IMR-90 (cell line): Measurements from ENCODE around the gene ROR2. TPM values are rescaled to one million over a fixed set of nuclear protein-coding genes. Genes with fewer than 3 reads are reported as not detected.

ENCODE experiments used
- ATAC-seq: fragments of 200-7000 bp; cut with Tn5 transposase; 2 replicates; pipeline ENCODE4 v1.9.1; 2020; ENCODE audit warnings: low read depth, mild to moderate bottlenecking, moderate library complexity
- BruUV-seq: library from RNA; stranded (reverse); fragments of 400-500 nt; replicated peaks from 2 replicates; lab custom pipeline; 2021; lab: Mats Ljungman, UMichigan
- CTCF ChIA-PET: fragments of 300-600 bp; formaldehyde crosslinking; extraction: SDS; loops from one replicate; lab custom pipeline; 2021; ENCODE audit warnings: antibody characterized with exemption; lab: Yijun Ruan, JAX
- POLR2A ChIA-PET: fragments of 300-600 bp; sonication (Branson Sonifier 250); formaldehyde crosslinking; loops from one replicate; lab custom pipeline; 2022; ENCODE audit warnings: antibody characterized with exemption; ENCODE audit not compliant: unreplicated experiment; lab: Charles Lee
- DNase-seq: peaks from one replicate; pipeline ENCODE4 v3.0.0; 2013
- H2AFZ ChIP-seq: replicated peaks from 2 replicates; pipeline ENCODE3; 2013; ENCODE audit warnings: low read length, mild to moderate bottlenecking; ENCODE audit not compliant: poor library complexity
- H2AK5ac ChIP-seq: 2 replicates; pipeline ENCODE4 v1.6.1; 2013; ENCODE audit warnings: low read depth, low read length, inconsistent platforms
- H2AK9ac ChIP-seq: replicated peaks from 2 replicates; pipeline ENCODE3; 2013; ENCODE audit warnings: mild to moderate bottlenecking, low read depth, low read length, moderate library complexity; ENCODE audit not compliant: poor library complexity
- H2BK120ac ChIP-seq: 2 replicates; pipeline ENCODE4 v1.6.1; 2013; ENCODE audit warnings: low read depth, low read length, inconsistent platforms
- H2BK15ac ChIP-seq: 3 replicates; pipeline ENCODE4 v1.6.1; 2013; ENCODE audit warnings: low read depth, low read length, inconsistent platforms
- H2BK20ac ChIP-seq: 2 replicates; pipeline ENCODE4 v1.6.1; 2013; ENCODE audit warnings: low read depth, mild to moderate bottlenecking, inconsistent platforms, low read length, moderate library complexity
- H2BK5ac ChIP-seq: 2 replicates; pipeline ENCODE4 v1.6.1; 2013; ENCODE audit warnings: mild to moderate bottlenecking, low read depth, low read length, inconsistent platforms; ENCODE audit not compliant: poor library complexity, severe bottlenecking
- H3K14ac ChIP-seq: replicated peaks from 2 replicates; pipeline ENCODE4 v1.6.1; 2013; ENCODE audit warnings: low read depth, low read length, inconsistent platforms
- H3K18ac ChIP-seq: 2 replicates; pipeline ENCODE4 v1.6.1; 2013; ENCODE audit warnings: low read depth, low read length, control low read depth
- H3K23ac ChIP-seq: 2 replicates; pipeline ENCODE4 v1.6.1; 2013; ENCODE audit warnings: low read depth, low read length, inconsistent platforms
- H3K27ac ChIP-seq: 2 replicates; pipeline ENCODE4 v1.5.1; 2013; ENCODE audit warnings: mild to moderate bottlenecking, control low read depth, low read length; ENCODE audit not compliant: insufficient read depth
- H3K27me3 ChIP-seq: 2 replicates; pipeline ENCODE4 v1.6.1; 2013; ENCODE audit warnings: low read length; ENCODE audit not compliant: control insufficient read depth, insufficient read depth
- H3K36me3 ChIP-seq: 2 replicates; pipeline ENCODE4 v1.6.1; 2013; ENCODE audit warnings: low read length, mixed read lengths; ENCODE audit not compliant: control insufficient read depth, insufficient read depth
- H3K4ac ChIP-seq: 2 replicates; pipeline ENCODE4 v1.6.1; 2013; ENCODE audit warnings: low read depth, low read length, inconsistent platforms
- H3K4me1 ChIP-seq: 2 replicates; pipeline ENCODE4 v1.6.1; 2013; ENCODE audit warnings: low read length, mixed read lengths; ENCODE audit not compliant: control insufficient read depth, insufficient read depth
- H3K4me2 ChIP-seq: 2 replicates; pipeline ENCODE4 v1.6.1; 2013; ENCODE audit warnings: low read depth, mild to moderate bottlenecking, control low read depth, low read length, moderate library complexity
- H3K4me3 ChIP-seq: 2 replicates; pipeline ENCODE4 v1.5.1; 2013; ENCODE audit warnings: low read depth, mild to moderate bottlenecking, control low read depth, low read length, moderate library complexity; ENCODE audit not compliant: insufficient read depth
- H3K56ac ChIP-seq: 2 replicates; pipeline ENCODE4 v1.6.1; 2013; ENCODE audit warnings: low read length, inconsistent platforms; ENCODE audit not compliant: insufficient read depth; ENCODE audit errors: extremely low read depth
- H3K79me1 ChIP-seq, 2 experiments: 2 replicates each; pipeline ENCODE4 v1.6.1; 2013; ENCODE audit warnings: low read length in 2 of 2, inconsistent platforms in 1 of 2, low read depth in 1 of 2
- H3K9ac ChIP-seq: 2 replicates; pipeline ENCODE4 v1.6.1; 2013; ENCODE audit warnings: low read depth, low read length, control low read depth
- H3K9me1 ChIP-seq: 2 replicates; pipeline ENCODE4 v1.6.1; 2013; ENCODE audit warnings: low read length, inconsistent platforms; ENCODE audit not compliant: insufficient read depth
- H3K9me3 ChIP-seq: 2 replicates; pipeline ENCODE4 v1.6.1; 2013; ENCODE audit warnings: low read length; ENCODE audit not compliant: control insufficient read depth, insufficient read depth
- H4K20me1 ChIP-seq: 2 replicates; pipeline ENCODE4 v1.6.1; 2013; ENCODE audit warnings: low read length, inconsistent platforms; ENCODE audit not compliant: insufficient read depth
- H4K5ac ChIP-seq: 2 replicates; pipeline ENCODE4 v1.6.1; 2013; ENCODE audit warnings: mild to moderate bottlenecking, low read depth, low read length, control low read depth
- H4K8ac ChIP-seq, 2 experiments: 2 replicates each; pipeline ENCODE4 v1.6.1; 2013; ENCODE audit warnings: low read depth in 2 of 2, low read length in 2 of 2, control low read depth in 1 of 2, inconsistent platforms in 1 of 2
- H4K91ac ChIP-seq: 2 replicates; pipeline ENCODE4 v1.6.1; 2013; ENCODE audit warnings: low read depth, low read length, inconsistent platforms; ENCODE audit not compliant: insufficient read depth
- BHLHE40 ChIP-seq: fragments of 150-350 bp; IDR thresholded peaks from 2 replicates; pipeline ENCODE4 v1.6.1; 2016; ENCODE audit warnings: mild to moderate bottlenecking, low read depth, low read length
- CEBPB ChIP-seq: IDR thresholded peaks from 2 replicates; pipeline ENCODE4 v1.6.1; 2012; ENCODE audit warnings: low read depth, low read length, improper control_type of control experiment
- CHD1 ChIP-seq: IDR thresholded peaks from 2 replicates; pipeline ENCODE4 v1.6.1; 2012; ENCODE audit warnings: low read depth, low read length, improper control_type of control experiment
- FOS ChIP-seq: fragments of 150-350 bp; IDR thresholded peaks from 2 replicates; pipeline ENCODE4 v1.6.1; 2016; ENCODE audit warnings: low read depth, low read length
- MAFK ChIP-seq: IDR thresholded peaks from 2 replicates; pipeline ENCODE4 v1.6.1; 2012; ENCODE audit warnings: low read depth, low read length, improper control_type of control experiment
- MAZ ChIP-seq: IDR thresholded peaks from 2 replicates; pipeline ENCODE4 v1.6.1; 2012; ENCODE audit warnings: low read depth, mild to moderate bottlenecking, low read length, improper control_type of control experiment, moderate library complexity, borderline replicate concordance
- MXI1 ChIP-seq: IDR thresholded peaks from 2 replicates; pipeline ENCODE4 v1.6.1; 2012; ENCODE audit warnings: low read depth, mild to moderate bottlenecking, low read length, moderate library complexity, borderline replicate concordance
- NFE2L2 ChIP-seq: fragments of 150-350 bp; IDR thresholded peaks from 2 replicates; pipeline ENCODE4 v1.6.1; 2016; ENCODE audit warnings: low read depth, mild to moderate bottlenecking, low read length
- POLR2A ChIP-seq: IDR thresholded peaks from 2 replicates; pipeline ENCODE4 v1.6.1; 2012; ENCODE audit warnings: mild to moderate bottlenecking, low read depth, low read length
- RAD21 ChIP-seq: IDR thresholded peaks from 2 replicates; pipeline ENCODE4 v1.6.1; 2012; ENCODE audit warnings: low read length, improper control_type of control experiment
- RCOR1 ChIP-seq: IDR thresholded peaks from 2 replicates; pipeline ENCODE4 v1.6.1; 2012; ENCODE audit warnings: mild to moderate bottlenecking, low read length, improper control_type of control experiment; ENCODE audit not compliant: insufficient replicate concordance
- RFX5 ChIP-seq: IDR thresholded peaks from 2 replicates; pipeline ENCODE4 v1.8.0; 2012; ENCODE audit warnings: low read depth, mild to moderate bottlenecking, low read length, moderate library complexity
- SMC3 ChIP-seq: fragments of 150-350 bp; IDR thresholded peaks from 2 replicates; pipeline ENCODE4 v1.6.1; 2016; ENCODE audit warnings: low read depth, mild to moderate bottlenecking, antibody characterized with exemption, low read length, moderate library complexity
- WGBS, 2 experiments: methylation state at CpG; one replicate each; pipeline versions ENCODE4 v1.1.5 to v1.1.7; 2013; ENCODE audit warnings: missing lambda C conversion rate in 2 of 2; ENCODE audit not compliant: insufficient read length in 1 of 2; ENCODE audit errors: extremely low coverage in 2 of 2; 5-methylcytosine and 5-hydroxymethylcytosine counted together
- dilution Hi-C: fragments of 300-500 bp; cut with HindIII; formaldehyde crosslinking; loops from one replicate; pipeline ENCODE4 v1.14.3; 2018; ENCODE audit warnings: low sequenced_read_pairs; ENCODE audit not compliant: unreplicated experiment
- in situ Hi-C: fragments of 300-500 bp; cut with MboI; formaldehyde crosslinking; loops from 3 replicates; pipeline ENCODE4 v1.14.3; 2019; ENCODE audit warnings: low sequenced_read_pairs, inconsistent platforms, mixed read lengths
- intact Hi-C: fragments of 100-400 bp; cut with micrococcal nuclease; formaldehyde crosslinking; loops from 2 replicates; pipeline ENCODE4 v1.10.0; 2022
- polyA plus RNA-seq, 3 experiments: library from polyadenylated mRNA; depleted of rRNA; stranded (reverse); fragments of >200 nt; gene quantifications; 2 replicates each; pipeline ENCODE4 v1.2.3, GENCODE V29; 2012; ENCODE audit warnings: low replicate concordance in 1 of 3
- total RNA-seq: library from RNA; depleted of rRNA; stranded (reverse); fragments of >200 nt; gene quantifications from 2 replicates; pipeline ENCODE4 v1.2.3, GENCODE V29; 2012
- TF ChIP-seq, protein P1 (sequence below): fragments of 150-350 bp; IDR thresholded peaks from 2 replicates; pipeline ENCODE4 v1.6.1; 2017; ENCODE audit warnings: mild to moderate bottlenecking, antibody characterized with exemption, low read length, low read depth
- TF ChIP-seq, protein P2 (sequence below): conservative IDR thresholded peaks from 2 replicates; pipeline ENCODE4 v1.5.1; 2012; ENCODE audit warnings: mild to moderate bottlenecking, low read depth, low read length, improper control_type of control experiment
- TF ChIP-seq, protein P3 (sequence below): fragments of 150-350 bp; IDR thresholded peaks from 2 replicates; pipeline ENCODE4 v1.6.1; 2016; ENCODE audit warnings: low read depth, mild to moderate bottlenecking, low read length, moderate library complexity, borderline replicate concordance

The ROR2 gene
- total and polyA plus RNA-seq, 2 of the 4 experiments (the other 2 are of a cell fraction), result 2.3 to 4.8 TPM

DNA sequence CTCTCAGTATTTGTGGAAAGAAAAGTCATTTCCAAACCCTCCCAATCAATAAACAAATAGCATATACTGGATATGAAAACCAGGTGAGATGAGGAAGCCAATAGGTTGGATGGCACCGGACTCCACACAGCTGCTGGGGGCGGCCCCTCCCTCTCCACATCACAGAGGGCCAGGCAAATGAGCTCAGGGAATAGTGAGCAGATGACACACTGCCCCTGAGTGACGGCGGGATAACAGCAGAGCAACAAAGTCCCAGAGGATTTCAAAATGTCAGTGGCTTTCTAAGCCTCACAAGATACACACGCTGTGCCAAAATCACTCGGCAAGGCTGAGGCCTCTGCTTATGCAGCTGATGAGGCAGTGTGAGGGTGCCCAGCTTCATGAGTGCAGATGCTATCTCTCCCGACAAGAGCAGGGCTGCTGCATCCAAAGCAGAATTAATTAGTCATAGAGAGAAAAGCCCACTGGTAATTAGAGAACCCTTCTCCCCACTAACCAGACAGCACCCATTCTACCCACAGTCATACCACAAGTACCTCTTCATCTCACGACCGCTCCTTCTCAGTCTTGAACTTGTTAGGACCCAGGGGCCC, 291.4 kb downstream of the ROR2 start:
- H3K56ac ChIP-seq, result no peak overlapping the region
- H3K4ac ChIP-seq, result no peak overlapping the region
- no peak overlapping the region for H3K4me3 ChIP-seq
- peaks cover 5% of the 10 kb centered on the region; the same call in 1 of the 2 replicates for H3K27me3 ChIP-seq
- H4K91ac ChIP-seq, result no peak overlapping the region
- H3K27ac ChIP-seq, result no peak overlapping the region
- dilution Hi-C loops (loop anchor here (25.0 kb wide), 1 partner anchor 146 kb away; no protein-coding TSS in a partner anchor), intact Hi-C loops (no loop called here), in situ Hi-C loops (no loop called here)
- no peak overlapping the region for H3K18ac ChIP-seq
- H4K20me1 ChIP-seq, result no peaks in the 10 kb centered on the region
- no peak overlapping the region for H2AK5ac ChIP-seq
- no peak overlapping the region for H3K23ac ChIP-seq
- ATAC-seq (no peak), DNase-seq (no peak)
- no peak overlapping the region for H2BK5ac ChIP-seq
- no peaks in the 10 kb centered on the region for H3K79me1 ChIP-seq
- no peak overlapping the region for H2BK20ac ChIP-seq
- no peaks in the 10 kb centered on the region for H3K9me3 ChIP-seq
- H3K14ac ChIP-seq, result no peak overlapping the region
- H4K8ac ChIP-seq, result no peak overlapping the region
- H2BK120ac ChIP-seq, result no peak overlapping the region
- no CpG with 5 or more reads among the region's 9 CpGs for WGBS, 2 experiments
- H2BK15ac ChIP-seq, result no peak overlapping the region
- H3K4me2 ChIP-seq, result no peak overlapping the region
- no peaks in the 10 kb centered on the region for H3K36me3 ChIP-seq
- no peak overlapping the region for H2AFZ ChIP-seq
- CTCF ChIA-PET, result interaction anchor here (0.6 to 1.1 kb wide), 4 partner anchors 9 to 71 kb away, joined by 3 to 4 read pairs (median 4); no protein-coding TSS in a partner anchor
- no peak overlapping the region for H2AK9ac ChIP-seq
- TF ChIP-seq RAD21 (no peak), CHD1 (no peak), NFE2L2 (no peak), RCOR1 (no peak), MAZ (no peak), MXI1 (no peak), MAFK (no peak), BHLHE40 (no peak), FOS (no peak), CEBPB (no peak), POLR2A (no peak), SMC3 (no peak), RFX5 (no peak)
- TF ChIP-seq, protein P1, sequence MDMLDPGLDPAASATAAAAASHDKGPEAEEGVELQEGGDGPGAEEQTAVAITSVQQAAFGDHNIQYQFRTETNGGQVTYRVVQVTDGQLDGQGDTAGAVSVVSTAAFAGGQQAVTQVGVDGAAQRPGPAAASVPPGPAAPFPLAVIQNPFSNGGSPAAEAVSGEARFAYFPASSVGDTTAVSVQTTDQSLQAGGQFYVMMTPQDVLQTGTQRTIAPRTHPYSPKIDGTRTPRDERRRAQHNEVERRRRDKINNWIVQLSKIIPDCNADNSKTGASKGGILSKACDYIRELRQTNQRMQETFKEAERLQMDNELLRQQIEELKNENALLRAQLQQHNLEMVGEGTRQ, result no peak
- TF ChIP-seq, protein P2, sequence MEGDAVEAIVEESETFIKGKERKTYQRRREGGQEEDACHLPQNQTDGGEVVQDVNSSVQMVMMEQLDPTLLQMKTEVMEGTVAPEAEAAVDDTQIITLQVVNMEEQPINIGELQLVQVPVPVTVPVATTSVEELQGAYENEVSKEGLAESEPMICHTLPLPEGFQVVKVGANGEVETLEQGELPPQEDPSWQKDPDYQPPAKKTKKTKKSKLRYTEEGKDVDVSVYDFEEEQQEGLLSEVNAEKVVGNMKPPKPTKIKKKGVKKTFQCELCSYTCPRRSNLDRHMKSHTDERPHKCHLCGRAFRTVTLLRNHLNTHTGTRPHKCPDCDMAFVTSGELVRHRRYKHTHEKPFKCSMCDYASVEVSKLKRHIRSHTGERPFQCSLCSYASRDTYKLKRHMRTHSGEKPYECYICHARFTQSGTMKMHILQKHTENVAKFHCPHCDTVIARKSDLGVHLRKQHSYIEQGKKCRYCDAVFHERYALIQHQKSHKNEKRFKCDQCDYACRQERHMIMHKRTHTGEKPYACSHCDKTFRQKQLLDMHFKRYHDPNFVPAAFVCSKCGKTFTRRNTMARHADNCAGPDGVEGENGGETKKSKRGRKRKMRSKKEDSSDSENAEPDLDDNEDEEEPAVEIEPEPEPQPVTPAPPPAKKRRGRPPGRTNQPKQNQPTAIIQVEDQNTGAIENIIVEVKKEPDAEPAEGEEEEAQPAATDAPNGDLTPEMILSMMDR, result no peak
- TF ChIP-seq, protein P3, sequence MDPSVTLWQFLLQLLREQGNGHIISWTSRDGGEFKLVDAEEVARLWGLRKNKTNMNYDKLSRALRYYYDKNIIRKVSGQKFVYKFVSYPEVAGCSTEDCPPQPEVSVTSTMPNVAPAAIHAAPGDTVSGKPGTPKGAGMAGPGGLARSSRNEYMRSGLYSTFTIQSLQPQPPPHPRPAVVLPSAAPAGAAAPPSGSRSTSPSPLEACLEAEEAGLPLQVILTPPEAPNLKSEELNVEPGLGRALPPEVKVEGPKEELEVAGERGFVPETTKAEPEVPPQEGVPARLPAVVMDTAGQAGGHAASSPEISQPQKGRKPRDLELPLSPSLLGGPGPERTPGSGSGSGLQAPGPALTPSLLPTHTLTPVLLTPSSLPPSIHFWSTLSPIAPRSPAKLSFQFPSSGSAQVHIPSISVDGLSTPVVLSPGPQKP, result no peak
- POLR2A ChIA-PET, result no interaction called here
- H3K4me1 ChIP-seq, result no peaks in the 10 kb centered on the region
- no peak overlapping the region for H3K9ac ChIP-seq
- BruUV-seq, result no TSS peak
- no peaks in the 10 kb centered on the region for H3K9me1 ChIP-seq
- no peak overlapping the region for H4K5ac ChIP-seq
